CD4-positive, CD25-positive, alpha-beta regulatory T cell (primary cell): ENCODE data around the gene TSPAN9. TPM values are rescaled to one million over a fixed set of nuclear protein-coding genes. Genes with fewer than 3 reads are reported as not detected.
A peak's percentile ranks its signal among the peaks of the same experiment; 100 is the strongest.

Source experiments
- ATAC-seq, 2 donors: fragments of 150-1000 bp; cut with Tn5 transposase; one replicate each; pipeline ENCODE4 v1.10.0; 2021; ENCODE audit warnings: low read depth in 2 of 2, moderate number of reproducible peaks in 2 of 2, moderate library complexity in 1 of 2
- DNase-seq, 3 donors: peaks; one replicate each; pipeline versions ENCODE4 v3.0.0 to v3.0.0-alpha.2; 2012 to 2022; ENCODE audit warnings: mixed read lengths in 1 of 3
- H3K27ac ChIP-seq: one replicate; pipeline ENCODE4 v1.7.0; 2013; ENCODE audit warnings: mild to moderate bottlenecking, low read length; ENCODE audit not compliant: insufficient read depth, poor library complexity, severe bottlenecking
- H3K27me3 ChIP-seq: one replicate; pipeline ENCODE4 v1.7.0; 2013; ENCODE audit warnings: low read length; ENCODE audit not compliant: control insufficient read depth, insufficient read depth
- H3K36me3 ChIP-seq: one replicate; pipeline ENCODE4 v1.7.0; 2013; ENCODE audit warnings: mild to moderate bottlenecking, low read length, moderate library complexity; ENCODE audit not compliant: control insufficient read depth, insufficient read depth
- H3K4me1 ChIP-seq: 2 replicates; pipeline ENCODE4 v1.7.0; 2013; ENCODE audit warnings: mild to moderate bottlenecking, low read length; ENCODE audit not compliant: insufficient read depth, control insufficient read depth, poor library complexity, severe bottlenecking
- H3K4me3 ChIP-seq: one replicate; pipeline ENCODE4 v1.7.0; 2013; ENCODE audit warnings: low read depth, mild to moderate bottlenecking, low read length, moderate library complexity
- H3K9me3 ChIP-seq, 2 experiments: 1 replicate in 1 of 2; 2 replicates in 1 of 2; pipeline ENCODE4 v1.7.0; 2013; ENCODE audit warnings: low read length in 2 of 2, mild to moderate bottlenecking in 1 of 2, moderate library complexity in 1 of 2; ENCODE audit not compliant: control insufficient read depth in 2 of 2
- H3K27ac Mint-ChIP-seq, 3 donors: one replicate each; pipeline ENCODE4 v1.8.0; 2020 to 2022; ENCODE audit warnings: mild to moderate bottlenecking in 3 of 3, mixed read lengths in 3 of 3, moderate library complexity in 2 of 3
- H3K27me3 Mint-ChIP-seq: one replicate; pipeline ENCODE4 v1.8.0; 2022; ENCODE audit warnings: mild to moderate bottlenecking, mixed read lengths
- H3K36me3 Mint-ChIP-seq: one replicate; pipeline ENCODE4 v1.8.0; 2020; ENCODE audit warnings: mixed read lengths
- H3K4me1 Mint-ChIP-seq, 4 donors: one replicate each; pipeline ENCODE4 v1.8.0; 2020 to 2022; ENCODE audit warnings: mixed read lengths in 4 of 4, mild to moderate bottlenecking in 1 of 4
- H3K4me3 Mint-ChIP-seq, 4 donors: one replicate each; pipeline ENCODE4 v1.8.0; 2020 to 2022; ENCODE audit warnings: mild to moderate bottlenecking in 4 of 4, mixed read lengths in 4 of 4, moderate library complexity in 3 of 4
- H3K9me3 Mint-ChIP-seq, 7 donors: one replicate each; pipeline ENCODE4 v1.8.0; 2020 to 2022; ENCODE audit warnings: mixed read lengths in 7 of 7, mild to moderate bottlenecking in 3 of 7, moderate library complexity in 2 of 7
- polyA plus RNA-seq, 4 donors: library from polyadenylated mRNA; unstranded; fragments of 300-500 nt; fragmentation: Illumina TruSeq; gene quantifications; one replicate each; pipeline ENCODE4 v1.2.3, GENCODE V29; 2021
- total RNA-seq: library from RNA; stranded (reverse); gene quantifications from one replicate; pipeline ENCODE4 v1.2.3, GENCODE V29; 2022

The TSPAN9 gene
- total and polyA plus RNA-seq, 5 donors from 2014 or later = 0.09 to 1.2 (median 0.30) TPM; not detected in 1

DNA sequence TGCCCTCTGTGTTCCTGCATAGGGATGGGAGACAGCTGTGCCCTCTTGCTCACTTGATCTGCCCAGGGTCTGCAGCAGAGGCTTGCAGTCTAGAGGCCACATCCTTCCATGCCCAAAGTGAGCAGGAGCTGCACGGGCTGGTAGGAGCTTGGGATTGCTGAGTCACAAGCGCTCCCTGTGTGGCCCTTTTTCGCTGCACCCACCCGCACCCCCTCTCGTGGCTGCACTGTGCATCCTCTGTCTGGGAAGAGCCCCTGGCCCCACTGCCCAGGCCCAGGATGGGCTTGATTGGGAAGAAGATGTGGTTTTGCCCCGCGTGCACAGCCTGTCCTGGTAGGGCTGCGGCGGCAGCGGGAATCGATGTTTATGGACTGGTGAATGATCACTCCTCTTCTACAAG is 192.4 kb downstream of the TSPAN9 start:
- peaks cover 0 to 10% (median 0%) of the 10 kb centered on the region in 4 donors for H3K4me1 Mint-ChIP-seq
- H3K27ac Mint-ChIP-seq = no peak overlapping the region
- ATAC-seq = no peak
- no peak overlapping the region for H3K4me3 ChIP-seq
- H3K36me3 Mint-ChIP-seq = no peaks in the 10 kb centered on the region
- peaks cover 5% of the 10 kb centered on the region for H3K27me3 Mint-ChIP-seq
- H3K9me3 Mint-ChIP-seq = no peaks in the 10 kb centered on the region
- no peaks in the 10 kb centered on the region for H3K9me3 ChIP-seq
- H3K4me1 ChIP-seq = no peaks in the 10 kb centered on the region
- no peak for DNase-seq
- H3K27me3 ChIP-seq = no peaks in the 10 kb centered on the region
- no peak overlapping the region for H3K4me3 Mint-ChIP-seq
- H3K36me3 ChIP-seq = no peaks in the 10 kb centered on the region
- H3K27ac ChIP-seq = no peak overlapping the region

DNA sequence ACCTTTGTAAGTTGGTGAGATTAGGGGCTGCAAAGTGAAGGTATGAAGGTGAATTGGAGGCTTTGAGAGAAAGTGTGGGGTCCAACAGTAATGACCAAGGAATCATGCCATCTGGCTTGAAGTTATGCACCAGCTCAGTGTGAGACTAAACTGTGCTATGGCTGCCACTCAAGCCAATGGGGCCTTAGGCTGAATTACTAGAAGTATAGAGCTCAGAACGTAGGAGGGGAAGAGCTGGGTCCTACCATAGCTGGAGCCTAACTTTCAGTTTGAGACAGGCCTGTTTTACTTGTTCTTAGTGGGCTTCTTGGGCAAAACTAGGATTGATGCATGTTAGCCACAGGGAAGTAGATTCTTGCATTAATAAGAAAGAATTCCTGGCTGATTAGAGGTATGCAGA is 194.0 kb downstream of the TSPAN9 start:
- no peaks in the 10 kb centered on the region for H3K4me1 ChIP-seq
- H3K27ac ChIP-seq = no peak overlapping the region
- H3K4me3 ChIP-seq = no peak overlapping the region
- no peaks in the 10 kb centered on the region for H3K9me3 ChIP-seq
- ATAC-seq = no peak
- no peaks in the 10 kb centered on the region for H3K36me3 ChIP-seq
- no peak for DNase-seq
- no peak overlapping the region for H3K4me3 Mint-ChIP-seq
- no peak overlapping the region for H3K27ac Mint-ChIP-seq
- H3K4me1 Mint-ChIP-seq = peaks cover 0 to 15% (median 0%) of the 10 kb centered on the region in 4 donors
- H3K27me3 ChIP-seq = no peaks in the 10 kb centered on the region
- H3K9me3 Mint-ChIP-seq = no peaks in the 10 kb centered on the region
- H3K36me3 Mint-ChIP-seq = no peaks in the 10 kb centered on the region
- H3K27me3 Mint-ChIP-seq = peaks cover 13% of the 10 kb centered on the region

DNA sequence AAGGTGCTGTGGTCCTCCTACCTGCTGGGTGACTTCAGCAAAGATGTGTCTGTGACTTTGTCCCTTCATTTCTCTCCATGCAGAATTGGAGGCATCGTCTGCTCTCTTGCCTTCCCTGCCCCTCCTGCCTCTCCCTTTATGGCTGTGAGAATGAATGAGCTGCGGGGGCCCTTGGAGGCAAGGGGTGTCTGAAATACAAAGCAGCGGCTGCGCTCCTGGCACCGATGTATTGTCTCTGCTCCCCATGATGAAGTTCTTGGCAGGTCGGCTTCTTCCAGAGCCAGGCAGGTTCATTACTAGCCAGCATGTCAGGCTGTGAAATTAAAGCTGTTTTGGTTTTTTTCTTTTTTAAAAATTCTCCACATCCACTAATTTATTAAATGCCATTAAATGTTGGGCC is 194.5 kb downstream of the TSPAN9 start:
- Histone ChIP-seq H3K36me3 (no peaks in the 10 kb centered on the region), H3K27me3 (no peaks in the 10 kb centered on the region), H3K4me3 (no peak overlapping the region), H3K4me1 (no peaks in the 10 kb centered on the region), H3K9me3 (no peaks in the 10 kb centered on the region), H3K27ac (no peak overlapping the region)
- peaks cover 0 to 17% (median 0%) of the 10 kb centered on the region in 4 donors for H3K4me1 Mint-ChIP-seq
- H3K36me3 Mint-ChIP-seq = no peaks in the 10 kb centered on the region
- no peaks in the 10 kb centered on the region for H3K9me3 Mint-ChIP-seq
- no peak for ATAC-seq
- no peak for DNase-seq
- H3K27me3 Mint-ChIP-seq = peaks cover 13% of the 10 kb centered on the region
- H3K4me3 Mint-ChIP-seq = no peak overlapping the region
- no peak overlapping the region for H3K27ac Mint-ChIP-seq

DNA sequence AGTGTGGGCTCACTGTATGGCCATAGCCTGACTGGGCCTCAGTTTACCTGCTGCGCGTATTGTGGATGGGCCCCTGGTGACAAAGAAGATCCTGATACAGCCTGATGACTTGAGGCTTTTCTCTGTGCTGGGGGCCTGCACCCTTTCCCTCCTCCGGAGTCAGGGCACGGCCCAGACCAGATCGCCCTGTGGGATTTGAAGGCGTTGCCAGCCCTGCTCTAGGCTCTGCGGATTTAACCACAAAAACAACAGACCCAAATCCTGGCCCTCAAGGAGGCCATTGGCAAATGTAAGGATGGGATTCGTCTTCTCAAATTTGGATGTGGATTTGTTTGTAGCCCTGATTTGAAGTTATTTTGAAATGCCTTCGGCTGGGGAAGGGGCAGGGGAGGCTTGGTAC is 195.8 kb downstream of the TSPAN9 start:
- H3K9me3 Mint-ChIP-seq = no peaks in the 10 kb centered on the region
- Histone ChIP-seq H3K27ac (no peak overlapping the region), H3K9me3 (no peaks in the 10 kb centered on the region), H3K36me3 (no peaks in the 10 kb centered on the region), H3K4me1 (no peaks in the 10 kb centered on the region), H3K27me3 (no peaks in the 10 kb centered on the region), H3K4me3 (no peak overlapping the region)
- H3K4me1 Mint-ChIP-seq = peaks cover 0 to 17% (median 0%) of the 10 kb centered on the region in 4 donors
- ATAC-seq (no peak), DNase-seq (no peak)
- peaks cover 13% of the 10 kb centered on the region for H3K27me3 Mint-ChIP-seq
- H3K27ac Mint-ChIP-seq = no peak overlapping the region
- no peak overlapping the region for H3K4me3 Mint-ChIP-seq
- no peaks in the 10 kb centered on the region for H3K36me3 Mint-ChIP-seq

DNA sequence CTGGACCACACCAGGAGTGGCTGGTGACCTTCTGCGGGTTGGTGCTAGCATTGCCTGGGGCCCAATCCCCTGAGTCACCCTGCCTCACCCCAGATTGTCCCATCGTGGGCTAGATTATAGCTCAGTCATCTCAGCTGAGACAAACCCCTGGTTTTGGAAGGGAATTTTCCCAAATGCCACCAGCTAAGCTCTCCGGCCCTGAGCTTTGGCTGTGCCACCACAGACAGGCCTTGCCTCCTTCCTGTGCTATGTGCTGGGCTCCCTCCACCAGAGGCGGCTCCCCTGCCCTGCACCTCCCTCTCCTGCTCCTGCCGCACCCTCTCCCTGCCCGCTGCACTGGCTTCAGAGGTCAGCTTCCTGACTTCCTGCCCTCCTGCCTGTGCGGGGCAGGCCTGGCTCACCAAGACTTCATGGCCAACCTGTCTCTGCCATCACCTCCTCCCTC is 196.3 kb downstream of the TSPAN9 start:
- no peaks in the 10 kb centered on the region for H3K9me3 Mint-ChIP-seq
- ATAC-seq (no peak), DNase-seq (no peak)
- Histone ChIP-seq H3K36me3 (no peaks in the 10 kb centered on the region), H3K9me3 (no peaks in the 10 kb centered on the region), H3K27ac (no peak overlapping the region), H3K27me3 (no peaks in the 10 kb centered on the region), H3K4me1 (no peaks in the 10 kb centered on the region), H3K4me3 (no peak overlapping the region)
- no peak overlapping the region for H3K4me3 Mint-ChIP-seq
- peaks cover 13% of the 10 kb centered on the region for H3K27me3 Mint-ChIP-seq
- no peak overlapping the region for H3K27ac Mint-ChIP-seq
- H3K4me1 Mint-ChIP-seq = peaks cover 0 to 17% (median 0%) of the 10 kb centered on the region in 4 donors
- no peaks in the 10 kb centered on the region for H3K36me3 Mint-ChIP-seq

DNA sequence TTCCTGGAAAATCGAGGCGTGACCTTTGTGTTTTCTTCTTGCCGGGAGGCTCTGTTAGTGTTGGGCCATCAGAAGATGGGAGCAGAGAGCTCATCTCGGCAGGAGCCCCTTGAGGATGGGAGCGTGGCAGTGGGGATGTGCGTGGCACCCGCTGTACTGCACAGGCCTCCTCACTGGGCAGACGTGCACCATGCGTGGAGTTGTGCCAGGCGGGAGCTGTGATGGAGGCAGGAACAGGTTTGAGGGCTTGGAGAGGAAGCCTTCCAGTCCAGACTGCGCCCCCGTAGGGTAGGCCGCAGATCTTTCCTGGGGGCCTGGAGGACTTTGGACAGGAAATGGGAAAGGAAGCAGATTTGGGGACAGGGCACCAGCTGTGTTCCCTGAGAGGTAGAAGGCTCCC is 197.5 kb downstream of the TSPAN9 start:
- peaks cover 13% of the 10 kb centered on the region for H3K27me3 Mint-ChIP-seq

DNA sequence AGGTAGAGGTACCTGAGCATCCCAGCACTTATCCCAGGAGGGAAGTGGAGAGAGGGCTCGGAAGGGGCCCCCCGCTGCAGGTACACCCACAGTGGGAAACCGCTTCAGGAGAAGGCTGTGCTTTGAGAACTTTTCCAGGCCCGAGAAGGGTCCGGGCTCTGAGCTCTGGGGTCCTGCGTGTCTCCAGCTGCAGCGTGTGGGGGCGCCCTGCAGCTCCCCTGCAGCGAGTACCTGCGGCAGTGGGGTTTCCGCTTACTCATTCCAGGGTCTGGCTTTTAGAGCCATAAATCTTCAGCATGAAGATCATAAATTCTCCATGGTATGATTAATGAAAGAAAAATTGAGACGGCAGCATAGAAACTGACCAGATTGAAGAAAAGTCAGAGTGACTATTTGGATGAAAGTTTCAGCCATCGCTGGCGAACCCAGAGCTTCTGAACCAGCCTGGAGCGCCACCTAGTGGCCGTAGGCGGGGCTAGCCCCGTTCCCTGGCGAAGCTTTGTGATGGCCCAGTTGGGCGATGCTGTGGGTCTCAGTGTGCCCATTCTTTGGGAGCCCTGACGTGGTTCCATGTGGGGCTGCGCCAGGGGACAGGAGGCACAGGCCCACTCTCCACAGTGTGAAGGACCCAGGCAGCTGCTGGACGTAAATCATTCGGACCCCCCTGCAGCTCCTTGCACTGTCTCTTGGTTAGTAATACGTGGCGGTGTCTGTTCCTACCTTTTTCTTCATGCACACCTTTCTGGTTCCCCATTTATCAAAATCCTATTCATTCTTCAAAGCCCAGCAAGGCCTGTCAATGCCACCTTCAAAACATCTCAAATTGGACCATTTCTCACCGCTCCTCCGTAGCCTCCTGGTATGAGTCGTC is 198.2 kb downstream of the TSPAN9 start:
- Mint-ChIP-seq H3K27ac (no peak overlapping the region), H3K36me3 (no peaks in the 10 kb centered on the region), H3K9me3 (no peaks in the 10 kb centered on the region), H3K4me3 (no peak overlapping the region), H3K4me1 (peaks cover 0 to 17% (median under 1%) of the 10 kb centered on the region in 4 donors), H3K27me3 (peaks cover 13% of the 10 kb centered on the region)
- peak; percentile 33 to 58 (median 54) for DNase-seq
- peak in 1 of 2 donors; percentile 63 for ATAC-seq
- no peaks in the 10 kb centered on the region for H3K36me3 ChIP-seq
- no peaks in the 10 kb centered on the region for H3K4me1 ChIP-seq
- H3K9me3 ChIP-seq = no peaks in the 10 kb centered on the region
- H3K4me3 ChIP-seq = no peak overlapping the region
- H3K27ac ChIP-seq = no peak overlapping the region
- H3K27me3 ChIP-seq = no peaks in the 10 kb centered on the region

More for the DNA sequence above, 197.5 kb downstream of the TSPAN9 start:
- no peak overlapping the region for H3K4me3 ChIP-seq
- H3K27ac Mint-ChIP-seq = no peak overlapping the region
- ATAC-seq (no peak), DNase-seq (no peak)
- no peaks in the 10 kb centered on the region for H3K36me3 Mint-ChIP-seq
- no peaks in the 10 kb centered on the region for H3K27me3 ChIP-seq
- H3K36me3 ChIP-seq = no peaks in the 10 kb centered on the region
- peaks cover 0 to 17% (median under 1%) of the 10 kb centered on the region in 4 donors for H3K4me1 Mint-ChIP-seq
- H3K9me3 ChIP-seq = no peaks in the 10 kb centered on the region
- no peaks in the 10 kb centered on the region for H3K4me1 ChIP-seq
- no peaks in the 10 kb centered on the region for H3K9me3 Mint-ChIP-seq
- peak overlapping the region in 1 of 4 donors; percentile 43 for H3K4me3 Mint-ChIP-seq
- H3K27ac ChIP-seq = no peak overlapping the region

DNA sequence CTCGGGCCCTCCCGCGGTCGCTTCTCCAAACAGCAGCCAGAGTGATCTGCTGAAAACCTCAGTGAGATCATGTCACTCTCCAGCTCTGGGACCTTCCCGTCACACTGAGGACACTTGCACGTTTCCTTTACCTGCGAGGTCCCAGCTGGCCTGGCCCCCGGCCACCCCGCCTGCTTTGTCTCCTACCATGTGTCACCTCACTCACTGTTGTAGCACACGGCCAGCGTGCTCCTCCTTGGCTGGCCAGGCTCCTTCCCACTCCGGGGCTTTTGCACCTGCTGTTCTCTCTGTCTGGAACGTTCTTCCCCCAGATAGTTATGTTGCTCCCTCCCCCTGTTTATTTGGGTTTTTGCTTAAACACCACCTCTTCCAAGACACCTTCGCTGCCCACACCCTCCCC is 199.0 kb downstream of the TSPAN9 start:
- no peaks in the 10 kb centered on the region for H3K36me3 Mint-ChIP-seq
- Histone ChIP-seq H3K36me3 (no peaks in the 10 kb centered on the region), H3K9me3 (no peaks in the 10 kb centered on the region), H3K27ac (no peak overlapping the region), H3K4me3 (no peak overlapping the region), H3K4me1 (no peaks in the 10 kb centered on the region), H3K27me3 (no peaks in the 10 kb centered on the region)
- peak overlapping the region in 1 of 3 donors; percentile 14 for H3K27ac Mint-ChIP-seq
- H3K4me3 Mint-ChIP-seq = peak overlapping the region in 1 of 4 donors; percentile 1
- no peaks in the 10 kb centered on the region for H3K9me3 Mint-ChIP-seq
- peaks cover 0 to 11% (median under 1%) of the 10 kb centered on the region in 4 donors for H3K4me1 Mint-ChIP-seq
- DNase-seq = no peak
- H3K27me3 Mint-ChIP-seq = peaks cover 13% of the 10 kb centered on the region
- no peak for ATAC-seq
